Sigmoid colon (tissue), 4 donors: ENCODE measurements around the gene ADAMTSL1.

ENCODE experiments used
- EP300 ChIP-seq, 4 donors: sonication (generic); formaldehyde crosslinking; IDR thresholded peaks; one replicate each; pipeline ENCODE4 v1.6.1; 2017; ENCODE audit warnings: antibody characterized with exemption in 4 of 4
- POLR2A ChIP-seq, 2 donors: fragments of 450-650 bp; IDR thresholded peaks; one replicate each; pipeline ENCODE4 v1.6.1; 2016; ENCODE audit warnings: antibody characterized with exemption in 2 of 2, mild to moderate bottlenecking in 2 of 2, moderate library complexity in 2 of 2
- TF ChIP-seq, protein P1 (sequence below), 4 experiments: fragments of 450-650 bp in 3 of 4; fragments of 200-600 bp in 1 of 4; IDR thresholded peaks; one replicate each; pipeline ENCODE4 v1.5.1; 2016 to 2019; ENCODE audit warnings: antibody characterized with exemption in 4 of 4, mild to moderate bottlenecking in 3 of 4, moderate library complexity in 2 of 4

DNA sequence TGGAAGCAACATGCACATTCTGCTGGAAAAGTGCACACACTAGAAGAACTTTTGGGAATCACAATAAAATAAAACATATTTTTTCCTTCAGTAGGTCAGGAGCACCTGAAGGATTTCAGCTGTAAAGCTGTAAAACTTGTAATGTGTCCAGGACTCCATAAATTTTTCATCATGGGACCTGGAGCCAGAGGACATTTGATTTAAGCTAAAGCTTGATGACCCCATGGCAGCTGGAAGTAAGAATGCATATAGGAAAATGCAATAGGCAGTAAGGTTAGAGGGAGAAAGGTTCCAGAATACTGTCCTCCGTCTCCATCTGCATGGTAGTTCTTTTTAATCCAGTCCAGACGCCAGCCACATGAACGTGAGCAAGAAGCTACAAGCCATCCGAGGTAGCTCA is 166.0 kb downstream of the ADAMTSL1 start:
- TF ChIP-seq, protein P1, sequence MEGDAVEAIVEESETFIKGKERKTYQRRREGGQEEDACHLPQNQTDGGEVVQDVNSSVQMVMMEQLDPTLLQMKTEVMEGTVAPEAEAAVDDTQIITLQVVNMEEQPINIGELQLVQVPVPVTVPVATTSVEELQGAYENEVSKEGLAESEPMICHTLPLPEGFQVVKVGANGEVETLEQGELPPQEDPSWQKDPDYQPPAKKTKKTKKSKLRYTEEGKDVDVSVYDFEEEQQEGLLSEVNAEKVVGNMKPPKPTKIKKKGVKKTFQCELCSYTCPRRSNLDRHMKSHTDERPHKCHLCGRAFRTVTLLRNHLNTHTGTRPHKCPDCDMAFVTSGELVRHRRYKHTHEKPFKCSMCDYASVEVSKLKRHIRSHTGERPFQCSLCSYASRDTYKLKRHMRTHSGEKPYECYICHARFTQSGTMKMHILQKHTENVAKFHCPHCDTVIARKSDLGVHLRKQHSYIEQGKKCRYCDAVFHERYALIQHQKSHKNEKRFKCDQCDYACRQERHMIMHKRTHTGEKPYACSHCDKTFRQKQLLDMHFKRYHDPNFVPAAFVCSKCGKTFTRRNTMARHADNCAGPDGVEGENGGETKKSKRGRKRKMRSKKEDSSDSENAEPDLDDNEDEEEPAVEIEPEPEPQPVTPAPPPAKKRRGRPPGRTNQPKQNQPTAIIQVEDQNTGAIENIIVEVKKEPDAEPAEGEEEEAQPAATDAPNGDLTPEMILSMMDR (IDR thresholded peaks at IDR 0.05) = no peak
- no peak for TF ChIP-seq EP300 (IDR thresholded peaks at IDR 0.05)
- no peak for TF ChIP-seq POLR2A (IDR thresholded peaks at IDR 0.05)
